ENCODE data around the gene ENPEP.

DNA sequence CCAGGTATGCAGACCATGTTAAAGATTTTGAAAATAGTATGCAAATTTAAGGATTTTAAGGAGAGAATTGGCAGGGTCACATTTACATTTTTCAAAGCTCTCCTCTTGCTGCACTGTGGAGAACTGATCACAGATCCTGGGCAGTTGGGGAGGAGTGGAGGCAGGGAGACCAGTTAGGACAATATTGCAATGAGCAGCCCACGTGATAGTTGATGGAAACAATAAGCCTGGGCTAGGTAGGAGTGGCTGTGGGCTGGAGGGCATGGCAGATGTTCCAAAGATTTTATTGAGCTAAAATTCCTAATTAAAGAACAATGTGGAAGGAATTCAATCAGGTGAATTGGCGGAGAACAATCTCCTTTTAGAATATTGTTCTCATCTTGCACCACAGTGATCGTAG is 50.6 kb downstream of the ENPEP start:
- TF ChIP-seq EP300 (IDR thresholded peaks at IDR 0.05) = no peak
- TF ChIP-seq, protein P1, sequence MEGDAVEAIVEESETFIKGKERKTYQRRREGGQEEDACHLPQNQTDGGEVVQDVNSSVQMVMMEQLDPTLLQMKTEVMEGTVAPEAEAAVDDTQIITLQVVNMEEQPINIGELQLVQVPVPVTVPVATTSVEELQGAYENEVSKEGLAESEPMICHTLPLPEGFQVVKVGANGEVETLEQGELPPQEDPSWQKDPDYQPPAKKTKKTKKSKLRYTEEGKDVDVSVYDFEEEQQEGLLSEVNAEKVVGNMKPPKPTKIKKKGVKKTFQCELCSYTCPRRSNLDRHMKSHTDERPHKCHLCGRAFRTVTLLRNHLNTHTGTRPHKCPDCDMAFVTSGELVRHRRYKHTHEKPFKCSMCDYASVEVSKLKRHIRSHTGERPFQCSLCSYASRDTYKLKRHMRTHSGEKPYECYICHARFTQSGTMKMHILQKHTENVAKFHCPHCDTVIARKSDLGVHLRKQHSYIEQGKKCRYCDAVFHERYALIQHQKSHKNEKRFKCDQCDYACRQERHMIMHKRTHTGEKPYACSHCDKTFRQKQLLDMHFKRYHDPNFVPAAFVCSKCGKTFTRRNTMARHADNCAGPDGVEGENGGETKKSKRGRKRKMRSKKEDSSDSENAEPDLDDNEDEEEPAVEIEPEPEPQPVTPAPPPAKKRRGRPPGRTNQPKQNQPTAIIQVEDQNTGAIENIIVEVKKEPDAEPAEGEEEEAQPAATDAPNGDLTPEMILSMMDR (IDR thresholded peaks at IDR 0.05) = no peak
